Endothelial cell of umbilical vein (primary cell): Measurements from ENCODE around the gene XYLT1. TPM values are rescaled to one million over a fixed set of nuclear protein-coding genes. Genes with fewer than 3 reads are reported as not detected.

Source experiments
- BruUV-seq: library from RNA; stranded (reverse); fragments of 400-500 nt; replicated peaks from 2 replicates; lab custom pipeline; 2021; lab: Mats Ljungman, UMichigan
- CTCF ChIA-PET: fragments of 300-600, 350-600 bp; sonication (Branson Sonifier 250); formaldehyde crosslinking; loops from one replicate; lab custom pipeline; 2021; ENCODE audit warnings: antibody characterized with exemption, inconsistent platforms; lab: Charles Lee
- POLR2A ChIA-PET: fragments of 300-600, 350-600 bp; sonication (Branson Sonifier 250); formaldehyde crosslinking; loops from one replicate; lab custom pipeline; 2021; ENCODE audit warnings: antibody characterized with exemption, inconsistent platforms; lab: Charles Lee
- DNase-seq: peaks from one replicate; pipeline ENCODE4 v3.0.0-alpha.2; 2011; ENCODE audit warnings: low read depth, low spot score
- FAIRE-seq: peaks from 2 replicates; lab custom pipeline; 2011; peaks lifted over from hg19 to GRCh38; lab: Jason Lieb, UNC
- H2AFZ ChIP-seq: 2 replicates; pipeline ENCODE4 v1.6.0; 2012; ENCODE audit warnings: low read depth, low read length, control low read depth, inconsistent platforms
- H3K27ac ChIP-seq: 2 replicates; pipeline ENCODE4 v1.5.1; 2011; ENCODE audit warnings: low read depth, mild to moderate bottlenecking, control low read depth, low read length, moderate library complexity; ENCODE audit not compliant: insufficient read depth
- H3K27me3 ChIP-seq, 2 experiments: 2 replicates each; pipeline versions ENCODE4 v1.6.0 to v1.6.1; 2011; ENCODE audit warnings: low read length in 2 of 2, mixed read lengths in 1 of 2; ENCODE audit not compliant: control insufficient read depth in 2 of 2, insufficient read depth in 2 of 2
- H3K36me3 ChIP-seq, 2 experiments: 2 replicates in 1 of 2; 3 replicates in 1 of 2; pipeline ENCODE4 v1.5.1; 2011; ENCODE audit warnings: low read length in 2 of 2, mild to moderate bottlenecking in 1 of 2, moderate library complexity in 1 of 2; ENCODE audit not compliant: control insufficient read depth in 2 of 2, insufficient read depth in 2 of 2; ENCODE audit errors: extremely low read depth in 1 of 2
- H3K4me1 ChIP-seq: 3 replicates; pipeline ENCODE4 v1.5.1; 2011; ENCODE audit warnings: mild to moderate bottlenecking, low read length; ENCODE audit not compliant: control insufficient read depth, insufficient read depth; ENCODE audit errors: extremely low read depth
- H3K4me2 ChIP-seq: 2 replicates; pipeline ENCODE4 v1.6.1; 2011; ENCODE audit warnings: low read length, control low read depth, mixed read lengths; ENCODE audit not compliant: insufficient read depth
- H3K4me3 ChIP-seq, 3 experiments: fragments of 200-600 bp in 1 of 3; sonication (generic), shearing (Covaris generic) in 1 of 3; replicated peaks in 1 of 3; 2 replicates each; pipeline ENCODE4 v1.5.1; 2011 to 2016; ENCODE audit warnings: control low read depth in 3 of 3, low read length in 3 of 3, mild to moderate bottlenecking in 2 of 3, inconsistent platforms in 1 of 3, low read depth in 1 of 3, moderate library complexity in 1 of 3; ENCODE audit not compliant: insufficient read depth in 1 of 3
- H3K79me2 ChIP-seq: 2 replicates; pipeline ENCODE4 v1.6.0; 2012; ENCODE audit warnings: low read length, inconsistent platforms; ENCODE audit not compliant: control insufficient read depth, insufficient read depth
- H3K9ac ChIP-seq: replicated peaks from 2 replicates; pipeline ENCODE3; 2011; ENCODE audit warnings: low read length, control low read depth; ENCODE audit not compliant: insufficient read depth; ENCODE audit errors: extremely low read depth
- H3K9me1 ChIP-seq: replicated peaks from 3 replicates; pipeline ENCODE4 v1.6.0; 2011; ENCODE audit warnings: mild to moderate bottlenecking, low read length; ENCODE audit not compliant: control insufficient read depth, insufficient read depth; ENCODE audit errors: extremely low read depth
- H3K9me3 ChIP-seq: replicated peaks from 2 replicates; pipeline ENCODE4 v1.5.1; 2012; ENCODE audit warnings: low read length, inconsistent platforms; ENCODE audit not compliant: control insufficient read depth, insufficient read depth
- H4K20me1 ChIP-seq: replicated peaks from 2 replicates; pipeline ENCODE3; 2011; ENCODE audit warnings: mild to moderate bottlenecking, low read length; ENCODE audit not compliant: control insufficient read depth, insufficient read depth; ENCODE audit errors: extremely low read depth
- CTCF ChIP-seq, 2 donors: IDR thresholded peaks; 1 replicate in 1 of 2; 2 replicates in 1 of 2; pipeline ENCODE4 v1.5.1; 2011; ENCODE audit warnings: low read length in 2 of 2, mild to moderate bottlenecking in 2 of 2, moderate library complexity in 2 of 2, control low read depth in 1 of 2, inconsistent platforms in 1 of 2, low read depth in 1 of 2; ENCODE audit not compliant: insufficient read depth in 1 of 2; ENCODE audit errors: extremely low read depth in 1 of 2
- EZH2 ChIP-seq: IDR thresholded peaks from 2 replicates; pipeline ENCODE4 v1.6.1; 2012; ENCODE audit warnings: borderline replicate concordance, low read depth, mild to moderate bottlenecking, moderate library complexity, low read length, inconsistent platforms; ENCODE audit not compliant: severe bottlenecking
- FOS ChIP-seq: IDR thresholded peaks from 2 replicates; pipeline ENCODE4 v1.6.1; 2011; ENCODE audit warnings: mild to moderate bottlenecking, low read length, moderate library complexity, borderline replicate concordance; ENCODE audit not compliant: insufficient read depth
- JUN ChIP-seq: IDR thresholded peaks from 2 replicates; pipeline ENCODE4 v1.6.1; 2011; ENCODE audit warnings: borderline replicate concordance, low read depth; ENCODE audit not compliant: insufficient read length, insufficient read depth
- MYC ChIP-seq: IDR thresholded peaks from one replicate; pipeline ENCODE4 v1.6.1; 2011; ENCODE audit warnings: mild to moderate bottlenecking, low read depth, low read length
- POLR2A ChIP-seq: IDR thresholded peaks from 2 replicates; pipeline ENCODE4 v1.6.1; 2012; ENCODE audit warnings: low read depth, mild to moderate bottlenecking, control low read depth, low read length
- POLR2AphosphoS5 ChIP-seq: IDR thresholded peaks from 2 replicates; pipeline ENCODE4 v1.6.1; 2012; ENCODE audit warnings: low read depth, mild to moderate bottlenecking, control low read depth, low read length, moderate library complexity; ENCODE audit not compliant: insufficient read depth
- dilution Hi-C: fragments of 300-500 bp; cut with MboI; formaldehyde crosslinking; loops from one replicate; pipeline ENCODE4 v1.15.0; 2019; ENCODE audit warnings: low sequenced_read_pairs; ENCODE audit not compliant: extremely low pct_ligation_motif_present
- intact Hi-C: fragments of 100-400 bp; cut with micrococcal nuclease; formaldehyde crosslinking; loops from one replicate; pipeline ENCODE4 v1.10.0; 2022
- polyA plus RNA-seq, 4 experiments: library from polyadenylated mRNA; depleted of rRNA in 3 of 4; stranded (reverse) in 3 of 4; unstranded in 1 of 4; fragments of >200 nt; gene quantifications; 2 replicates each; pipeline versions ENCODE4 v1.2.1 to v1.2.3, GENCODE V29; 2011 to 2012; ENCODE audit warnings: missing spikeins in 1 of 4
- total RNA-seq: library from RNA; stranded (reverse); gene quantifications from 2 replicates; pipeline ENCODE4 v1.2.3, GENCODE V29; 2021
- TF ChIP-seq, protein P1 (sequence below): IDR thresholded peaks from 2 replicates; pipeline ENCODE4 v1.6.1; 2011; ENCODE audit not compliant: insufficient read depth, insufficient read length

Gene XYLT1
- total and polyA plus RNA-seq, 2 donors (not counting 3 experiments of a cell fraction or from before 2014, with no cell fraction given): 0.63 to 2.9 TPM

GRCh38 chr16:17232487-17232886 lies 238.3 kb downstream of the XYLT1 start:
- intact Hi-C loops: no loop called here
- no peak for FAIRE-seq
- no peaks in the 10 kb centered on the region for H4K20me1 ChIP-seq

More at GRCh38 chr16:17232487-17232886, 238.3 kb downstream of the XYLT1 start:
- H3K9ac ChIP-seq: no peak overlapping the region
- no peak overlapping the region for H3K4me2 ChIP-seq
- ChIA-PET CTCF (no interaction called here), POLR2A (no interaction called here)
- TF ChIP-seq POLR2AphosphoS5 (no peak), MYC (no peak), CTCF (IDR thresholded peaks at IDR 0.05; ENCODE audit: extremely low read depth in 1 of 2, insufficient read depth in 1 of 2, low read depth in 1 of 2, low read length in 2 of 2) (no peak), JUN (no peak), FOS (no peak), POLR2A (no peak), EZH2 (no peak)
- TF ChIP-seq, protein P1, sequence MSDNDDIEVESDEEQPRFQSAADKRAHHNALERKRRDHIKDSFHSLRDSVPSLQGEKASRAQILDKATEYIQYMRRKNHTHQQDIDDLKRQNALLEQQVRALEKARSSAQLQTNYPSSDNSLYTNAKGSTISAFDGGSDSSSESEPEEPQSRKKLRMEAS: no peak
- H3K79me2 ChIP-seq: no peaks in the 10 kb centered on the region
- no peaks in the 10 kb centered on the region for H3K4me1 ChIP-seq
- H2AFZ ChIP-seq: no peak overlapping the region
- no peaks in the 10 kb centered on the region for H3K27me3 ChIP-seq
- H3K36me3 ChIP-seq: no peaks in the 10 kb centered on the region
- DNase-seq: no peak
- no peak overlapping the region for H3K27ac ChIP-seq
- dilution Hi-C loops: no loop called here
- no peak overlapping the region for H3K4me3 ChIP-seq
- BruUV-seq: no TSS peak
- no peaks in the 10 kb centered on the region for H3K9me3 ChIP-seq
- H3K9me1 ChIP-seq: no peaks in the 10 kb centered on the region
